GM15510 (cell line): Measurements from ENCODE around the gene CNNM1.

Experiments used
- POLR2A ChIP-seq: IDR thresholded peaks from 3 replicates; pipeline ENCODE4 v1.6.1; 2011; ENCODE audit warnings: borderline replicate concordance; ENCODE audit not compliant: insufficient read length; ENCODE audit errors: extremely low read depth

CNNM1 gene

GRCh38 chr10:99326871-99327270 lies 2.3 kb upstream of the CNNM1 start:
- TF ChIP-seq POLR2A, result no peak

DNA sequence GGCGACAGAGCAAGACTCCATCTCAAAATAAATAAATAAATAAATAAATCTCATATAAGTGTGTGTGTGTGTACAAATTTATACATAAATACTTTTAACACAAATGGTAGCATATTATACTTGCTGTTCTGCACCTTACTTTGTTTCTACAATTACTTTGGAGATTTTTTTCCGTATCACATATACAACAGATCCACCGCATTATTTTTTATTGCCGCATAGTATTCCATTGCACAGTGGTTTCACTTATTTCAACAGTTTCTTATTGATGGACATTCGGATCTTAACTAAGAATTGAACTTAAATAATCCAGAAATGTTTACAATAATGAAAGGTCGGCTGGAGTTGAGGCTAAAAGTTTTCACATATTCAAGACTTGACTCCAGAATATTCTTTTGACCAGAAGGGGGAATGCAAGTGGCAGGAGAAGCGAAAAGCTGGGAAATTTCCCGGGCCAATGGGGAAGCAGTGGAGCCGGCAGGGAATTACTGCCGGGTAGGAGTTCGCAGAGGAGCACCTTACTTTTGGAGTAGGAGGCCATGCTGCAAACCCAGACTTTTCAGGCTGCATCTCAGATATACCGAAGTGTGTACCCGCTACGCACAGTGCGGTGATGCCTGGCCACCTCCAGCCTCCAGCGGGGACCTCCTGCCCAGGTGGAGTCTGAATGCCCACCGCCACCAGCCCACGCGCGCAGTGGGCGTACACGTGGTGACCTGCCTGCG lies 415 bp upstream of the CNNM1 start:
- TF ChIP-seq POLR2A, result no peak

DNA sequence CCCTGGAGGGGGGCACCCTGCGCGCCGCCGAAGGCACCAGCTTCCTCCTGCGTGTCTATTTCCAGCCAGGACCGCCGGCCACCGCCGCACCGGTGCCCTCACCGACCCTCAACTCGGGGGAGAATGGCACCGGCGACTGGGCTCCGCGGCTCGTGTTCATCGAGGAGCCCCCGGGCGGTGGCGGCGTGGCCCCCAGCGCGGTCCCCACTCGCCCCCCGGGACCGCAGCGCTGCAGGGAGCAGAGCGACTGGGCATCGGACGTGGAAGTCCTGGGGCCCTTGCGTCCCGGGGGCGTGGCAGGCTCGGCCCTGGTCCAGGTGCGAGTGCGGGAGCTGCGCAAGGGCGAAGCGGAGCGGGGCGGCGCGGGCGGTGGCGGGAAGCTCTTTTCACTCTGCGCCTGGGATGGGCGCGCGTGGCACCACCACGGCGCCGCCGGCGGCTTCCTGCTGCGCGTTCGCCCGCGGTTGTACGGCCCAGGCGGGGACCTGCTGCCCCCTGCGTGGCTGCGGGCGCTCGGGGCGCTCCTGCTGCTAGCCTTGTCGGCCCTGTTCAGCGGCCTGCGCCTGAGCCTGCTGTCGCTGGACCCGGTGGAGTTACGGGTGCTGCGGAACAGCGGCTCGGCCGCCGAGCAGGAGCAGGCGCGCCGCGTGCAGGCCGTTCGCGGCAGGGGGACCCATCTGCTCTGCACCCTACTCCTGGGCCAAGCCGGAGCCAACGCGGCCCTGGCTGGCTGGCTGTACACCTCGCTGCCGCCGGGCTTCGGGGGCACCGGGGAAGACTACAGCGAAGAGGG lies 594 bp downstream of the CNNM1 start:
- TF ChIP-seq POLR2A, result no peak

GRCh38 chr10:99330347-99330924 lies 1.3 kb downstream of the CNNM1 start:
- TF ChIP-seq POLR2A, result no peak

GRCh38 chr10:99331207-99331803 lies 2.1 kb downstream of the CNNM1 start:
- TF ChIP-seq POLR2A, result no peak

DNA sequence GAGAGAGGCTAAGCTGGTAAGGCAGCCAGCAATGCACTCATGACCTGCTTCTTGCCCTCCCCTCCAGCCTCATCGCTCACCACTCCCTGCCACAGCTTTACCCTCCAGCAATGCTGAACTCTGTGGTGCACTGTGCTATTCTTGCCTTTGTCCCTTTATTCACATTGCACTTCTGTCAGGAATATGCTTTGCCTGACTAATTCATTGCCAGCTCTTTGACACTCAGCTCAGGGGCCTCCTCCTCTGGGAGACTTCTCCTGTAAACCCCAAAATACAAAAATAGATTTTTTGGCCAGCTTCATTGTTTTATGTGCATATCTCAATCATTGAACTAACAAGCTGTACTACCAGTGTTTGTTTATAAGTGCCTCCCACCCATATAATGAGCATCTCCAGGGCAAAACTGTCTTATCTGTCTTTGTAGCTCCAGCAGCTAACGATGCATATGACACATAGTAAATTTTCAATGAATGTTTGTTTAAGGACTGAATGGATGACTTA lies 8.2 kb downstream of the CNNM1 start:
- no peak for TF ChIP-seq POLR2A

- TF ChIP-seq POLR2A, result no peak
These were observed 8.7 kb downstream of the CNNM1 start for GRCh38 chr10:99337901-99338300.

- no peak for TF ChIP-seq POLR2A
These were observed 9.9 kb downstream of the CNNM1 start for GRCh38 chr10:99339077-99339476.

GRCh38 chr10:99339563-99340047 lies 10.4 kb downstream of the CNNM1 start:
- no peak for TF ChIP-seq POLR2A

GRCh38 chr10:99340650-99341049 lies 11.5 kb downstream of the CNNM1 start:
- no peak for TF ChIP-seq POLR2A

DNA sequence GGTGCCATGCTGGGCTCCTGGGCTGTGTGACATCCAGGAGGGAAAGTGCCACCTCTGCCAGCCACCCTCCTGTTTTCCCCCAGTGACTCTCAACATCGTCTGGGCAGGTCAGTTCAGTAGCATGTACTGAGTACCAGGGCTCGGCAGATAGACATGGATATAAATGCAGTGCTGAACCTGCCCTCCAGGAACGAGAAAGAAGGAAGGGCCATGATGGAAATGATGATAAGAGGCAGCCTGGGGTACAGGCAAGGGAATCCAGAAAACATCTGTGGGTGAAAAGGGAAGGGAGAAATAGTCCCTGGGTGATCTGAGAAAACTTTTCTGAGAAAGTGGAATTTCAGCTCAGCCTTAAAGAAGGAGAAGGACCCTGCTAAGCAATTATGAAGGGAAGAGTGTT lies 12.1 kb downstream of the CNNM1 start:
- TF ChIP-seq POLR2A, result no peak

- no peak for TF ChIP-seq POLR2A
These were observed 12.8 kb downstream of the CNNM1 start for GRCh38 chr10:99341860-99342490.

DNA sequence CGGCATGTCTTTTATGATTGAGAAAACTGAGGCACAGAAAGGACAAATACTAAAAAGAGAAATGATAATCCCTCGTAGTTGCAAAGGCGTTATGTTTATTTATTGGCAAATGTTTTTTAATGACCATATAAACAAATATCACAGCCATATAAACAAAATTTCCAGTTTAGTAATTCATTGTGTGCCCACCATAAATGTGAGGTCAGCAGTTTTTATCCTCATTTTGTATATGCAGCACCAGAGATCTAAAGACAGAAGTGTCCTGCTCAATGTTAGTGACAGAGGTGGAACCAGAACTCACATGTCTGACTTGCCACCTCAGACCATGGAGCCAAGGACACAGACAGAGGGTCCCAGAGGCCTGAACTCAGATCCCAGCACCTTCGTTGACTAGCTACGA lies 14.1 kb downstream of the CNNM1 start:
- no peak for TF ChIP-seq POLR2A

DNA sequence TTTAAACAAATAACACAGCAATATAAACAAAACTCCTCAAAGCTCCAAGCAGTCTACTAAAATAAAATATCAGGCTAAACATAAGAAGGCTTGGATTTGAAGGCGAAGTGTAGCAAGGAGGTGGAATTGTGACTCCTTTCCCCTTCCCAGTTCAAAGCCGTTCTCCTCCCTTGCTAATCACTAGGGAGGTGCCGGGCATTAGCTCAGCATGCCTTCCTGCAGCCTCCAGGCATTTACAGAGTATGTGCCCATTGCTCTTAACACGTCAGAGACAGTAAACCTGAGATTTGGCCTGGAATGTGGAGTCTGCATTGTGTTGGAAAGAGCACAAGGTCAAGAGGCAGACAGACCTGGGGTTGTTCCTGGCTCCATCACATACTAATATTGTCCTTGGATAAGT lies 15.6 kb downstream of the CNNM1 start:
- no peak for TF ChIP-seq POLR2A
